Ectodermal cell (in vitro differentiated cells): Measurements from ENCODE around the gene GJC3.
"Not testable (repeated sequence)": the region's sequence is repeated elsewhere in the genome, so short reads cannot be mapped to it uniquely, and the experiment has no call there.

Experiments
- H3K27ac ChIP-seq: 2 replicates; pipeline ENCODE4 v1.7.0; 2013; ENCODE audit warnings: mild to moderate bottlenecking, low read depth, low read length; ENCODE audit not compliant: insufficient read depth, poor library complexity, severe bottlenecking
- H3K27me3 ChIP-seq: 2 replicates; pipeline ENCODE4 v1.7.0; 2013; ENCODE audit warnings: mild to moderate bottlenecking, low read length; ENCODE audit not compliant: insufficient read depth, control insufficient read depth, poor library complexity, severe bottlenecking
- H3K36me3 ChIP-seq: one replicate; pipeline ENCODE4 v1.7.0; 2013; ENCODE audit warnings: low read length; ENCODE audit not compliant: control insufficient read depth, insufficient read depth
- H3K4me1 ChIP-seq: one replicate; pipeline ENCODE4 v1.7.0; 2013; ENCODE audit warnings: low read length; ENCODE audit not compliant: control insufficient read depth, insufficient read depth
- H3K4me3 ChIP-seq: 2 replicates; pipeline ENCODE4 v1.7.0; 2013; ENCODE audit warnings: low read depth, low read length, control low read depth; ENCODE audit not compliant: insufficient read depth
- H3K9me3 ChIP-seq: 2 replicates; pipeline ENCODE4 v1.7.0; 2013; ENCODE audit warnings: mild to moderate bottlenecking, low read length, moderate library complexity; ENCODE audit not compliant: control insufficient read depth
- WGBS, 2 experiments: methylation state at CpG; one replicate each; pipeline ENCODE4 v1.1.7; 2013; ENCODE audit warnings: missing lambda C conversion rate in 2 of 2; 5-methylcytosine and 5-hydroxymethylcytosine counted together

Gene GJC3

GRCh38 chr7:99910976-99911375, 18.4 kb downstream of the GJC3 start:
- H3K4me1 ChIP-seq: no peaks in the 10 kb centered on the region
- no peak overlapping the region for H3K27ac ChIP-seq
- no peaks in the 10 kb centered on the region for H3K27me3 ChIP-seq
- H3K36me3 ChIP-seq: peaks cover 25% of the 10 kb centered on the region
- H3K4me3 ChIP-seq: no peak overlapping the region
- 89 to 94% methylated on average over 2 of the region's 2 CpGs for WGBS, 2 experiments
- H3K9me3 ChIP-seq: no peaks in the 10 kb centered on the region

DNA sequence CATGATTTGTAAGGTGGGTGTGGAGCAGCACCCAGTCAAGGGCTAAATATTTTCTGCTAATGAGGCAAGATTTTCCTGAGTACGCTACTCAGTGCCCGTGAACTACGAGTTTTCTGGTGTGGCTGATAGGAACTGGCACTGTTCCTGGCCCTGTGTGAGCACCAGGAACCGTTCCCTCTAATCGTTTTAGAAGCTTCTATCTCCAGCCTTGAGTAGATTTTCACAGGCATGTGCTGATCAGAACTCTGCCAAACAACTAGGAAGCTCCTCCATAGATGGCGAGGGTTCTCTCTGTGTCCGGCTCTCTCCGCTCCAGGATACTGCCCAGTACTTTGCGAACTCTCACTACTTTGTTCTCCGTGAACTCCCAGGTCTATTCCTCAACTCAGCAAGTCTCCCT, 27.8 kb downstream of the GJC3 start:
- Histone ChIP-seq H3K27me3 (no peaks in the 10 kb centered on the region), H3K36me3 (peaks cover 18% of the 10 kb centered on the region), H3K4me1 (no peaks in the 10 kb centered on the region), H3K9me3 (no peaks in the 10 kb centered on the region), H3K4me3 (no peak overlapping the region), H3K27ac (no peak overlapping the region)
- WGBS, 2 experiments: 94 to 96% methylated on average over 10 of the region's 10 CpGs

GRCh38 chr7:99899830-99900519, 29.4 kb downstream of the GJC3 start:
- no peaks in the 10 kb centered on the region for H3K4me1 ChIP-seq
- H3K9me3 ChIP-seq: no peaks in the 10 kb centered on the region
- no peaks in the 10 kb centered on the region for H3K27me3 ChIP-seq
- WGBS, 2 experiments: 90 to 95% methylated on average over 5 of the region's 6 CpGs
- H3K4me3 ChIP-seq: no peak overlapping the region
- no peak overlapping the region for H3K27ac ChIP-seq
- peaks cover 8% of the 10 kb centered on the region for H3K36me3 ChIP-seq

DNA sequence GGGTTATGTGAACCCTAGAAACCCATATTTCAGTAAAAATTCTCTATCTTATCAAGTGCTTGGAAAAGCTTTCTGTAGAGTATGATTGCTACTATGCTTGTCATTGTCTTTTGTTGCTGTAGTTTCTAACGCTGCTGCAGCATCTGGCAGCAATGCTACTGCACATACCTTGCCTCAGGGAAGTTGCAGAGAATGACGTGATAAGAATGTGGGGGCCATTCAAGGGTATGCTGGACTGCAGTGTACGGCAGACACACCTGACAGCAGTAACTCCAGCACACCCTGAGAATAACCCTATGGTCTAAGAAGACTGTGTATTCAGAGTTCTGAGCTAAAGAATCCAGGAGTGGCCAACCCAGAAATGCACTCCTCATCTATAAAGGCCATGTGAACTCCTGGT, 30.6 kb downstream of the GJC3 start:
- 94 to 97% methylated on average over 3 of the region's 3 CpGs for WGBS, 2 experiments
- no peaks in the 10 kb centered on the region for H3K27me3 ChIP-seq

DNA sequence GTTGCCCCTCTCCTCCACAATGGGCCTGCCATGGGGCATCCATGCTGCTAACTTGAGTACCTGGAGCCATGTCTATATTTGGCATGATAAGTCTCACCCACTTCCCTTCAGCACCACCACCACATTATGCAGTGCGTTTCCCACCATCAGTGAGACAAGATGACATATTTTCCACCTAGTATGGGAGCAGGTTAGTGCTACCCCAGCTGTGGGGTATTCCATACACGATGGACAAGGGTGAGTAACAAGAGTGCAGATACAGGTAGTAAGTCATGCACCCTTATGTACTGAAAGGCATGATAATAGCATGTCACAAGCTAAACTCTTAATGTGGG, 31.4 kb downstream of the GJC3 start:
- no peaks in the 10 kb centered on the region for H3K27me3 ChIP-seq
- H3K4me3 ChIP-seq: no peak overlapping the region
- no peak overlapping the region for H3K27ac ChIP-seq
- H3K4me1 ChIP-seq: no peaks in the 10 kb centered on the region
- H3K9me3 ChIP-seq: no peaks in the 10 kb centered on the region
- WGBS, 2 experiments: 92 to 94% methylated on average over 2 of the region's 2 CpGs
- H3K36me3 ChIP-seq: peaks cover 3% of the 10 kb centered on the region

More for the DNA sequence above, 30.6 kb downstream of the GJC3 start:
- Histone ChIP-seq H3K4me1 (no peaks in the 10 kb centered on the region), H3K4me3 (no peak overlapping the region), H3K27ac (no peak overlapping the region), H3K9me3 (no peaks in the 10 kb centered on the region), H3K36me3 (peaks cover 8% of the 10 kb centered on the region)

- WGBS, 2 experiments: 93 to 95% methylated on average over 5 to 6 of the region's 6 CpGs
- Histone ChIP-seq H3K4me3 (no peak overlapping the region), H3K27ac (no peak overlapping the region), H3K9me3 (no peaks in the 10 kb centered on the region), H3K27me3 (no peaks in the 10 kb centered on the region), H3K36me3 (peaks cover 3% of the 10 kb centered on the region), H3K4me1 (no peaks in the 10 kb centered on the region)
Measured at GRCh38 chr7:99897322-99898022, 31.9 kb downstream of the GJC3 start.

DNA sequence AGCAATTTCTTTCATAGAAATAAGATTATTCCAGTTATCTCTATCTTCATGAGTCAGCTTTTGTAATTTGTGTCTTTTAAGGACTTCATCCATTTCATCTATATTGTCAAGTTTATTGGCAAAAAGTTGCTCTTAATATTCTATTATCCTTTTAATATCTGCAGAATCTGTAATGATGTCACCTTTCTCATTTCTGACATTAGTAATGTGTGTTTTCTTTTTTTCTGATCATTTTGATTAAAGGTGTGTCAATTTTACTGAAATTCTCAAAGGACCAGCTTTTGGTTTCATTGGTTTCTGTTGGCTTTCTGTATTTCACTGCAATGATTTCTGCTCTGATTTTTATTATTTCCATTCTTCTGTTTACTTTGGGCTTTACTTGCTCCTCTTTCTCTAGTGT, 34.7 kb downstream of the GJC3 start:
- Histone ChIP-seq H3K9me3 (no peaks in the 10 kb centered on the region), H3K36me3 (peaks cover 2% of the 10 kb centered on the region), H3K27ac (no peak overlapping the region), H3K27me3 (no peaks in the 10 kb centered on the region), H3K4me3 (no peak overlapping the region), H3K4me1 (no peaks in the 10 kb centered on the region)

DNA sequence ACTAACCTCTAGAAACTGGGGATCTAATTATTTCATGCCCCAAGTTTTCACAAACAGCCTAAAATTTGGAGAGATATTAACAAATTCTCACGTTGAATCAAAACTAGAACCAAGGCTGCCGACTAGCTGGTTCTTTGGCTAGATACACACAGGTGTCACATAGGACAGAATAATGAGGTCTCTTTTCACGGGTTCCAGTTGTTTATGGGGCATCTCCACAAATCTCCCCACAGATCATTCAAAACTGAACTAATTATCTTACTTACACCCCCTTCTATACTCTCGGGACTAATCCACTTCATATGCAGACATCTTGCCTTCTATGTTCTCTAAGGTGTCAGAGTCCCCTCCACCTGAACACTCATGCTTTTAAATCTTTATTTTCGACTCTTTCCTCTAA, 36.1 kb downstream of the GJC3 start:
- no peaks in the 10 kb centered on the region for H3K9me3 ChIP-seq
- 74% methylated on average over 5 of the region's 5 CpGs for WGBS, 2 experiments
- no peak overlapping the region for H3K27ac ChIP-seq
- no peaks in the 10 kb centered on the region for H3K27me3 ChIP-seq
- H3K36me3 ChIP-seq: peaks cover 4% of the 10 kb centered on the region
- H3K4me3 ChIP-seq: no peak overlapping the region
- no peaks in the 10 kb centered on the region for H3K4me1 ChIP-seq

GRCh38 chr7:99890348-99890747, 39.1 kb downstream of the GJC3 start:
- WGBS, 2 experiments: 87 to 100% methylated on average over 1 to 2 of the region's 2 CpGs
- not testable (repeated sequence) for H3K36me3 ChIP-seq, H3K9me3 ChIP-seq, H3K27ac ChIP-seq, H3K4me1 ChIP-seq, H3K4me3 ChIP-seq, H3K27me3 ChIP-seq

GRCh38 chr7:99888366-99888765, 41.1 kb downstream of the GJC3 start:
- not testable (repeated sequence) for H3K27me3 ChIP-seq, H3K4me1 ChIP-seq, H3K27ac ChIP-seq, H3K9me3 ChIP-seq, H3K36me3 ChIP-seq, H3K4me3 ChIP-seq
- WGBS, 2 experiments: 85 to 89% methylated on average over 24 to 27 of the region's 29 CpGs
